Pulmonary artery endothelial cell (primary cell): ENCODE measurements around the gene CHFR. TPM values are rescaled to one million over a fixed set of nuclear protein-coding genes. Genes with fewer than 3 reads are reported as not detected.
"Not testable (repeated sequence)": the region's sequence is repeated elsewhere in the genome, so short reads cannot be mapped to it uniquely, and the experiment has no call there.

Experiments used
- DNase-seq: peaks from one replicate; pipeline ENCODE4 v3.0.0-alpha.2; 2011; ENCODE audit warnings: low read depth, low spot score
- total RNA-seq: library from RNA; depleted of rRNA; stranded (reverse); fragments of >200 nt; gene quantifications from 2 replicates; pipeline ENCODE4 v1.2.3, GENCODE V29; 2014

Gene CHFR
- total RNA-seq, 1 donor from 2014 or later: 50.2 TPM

DNA sequence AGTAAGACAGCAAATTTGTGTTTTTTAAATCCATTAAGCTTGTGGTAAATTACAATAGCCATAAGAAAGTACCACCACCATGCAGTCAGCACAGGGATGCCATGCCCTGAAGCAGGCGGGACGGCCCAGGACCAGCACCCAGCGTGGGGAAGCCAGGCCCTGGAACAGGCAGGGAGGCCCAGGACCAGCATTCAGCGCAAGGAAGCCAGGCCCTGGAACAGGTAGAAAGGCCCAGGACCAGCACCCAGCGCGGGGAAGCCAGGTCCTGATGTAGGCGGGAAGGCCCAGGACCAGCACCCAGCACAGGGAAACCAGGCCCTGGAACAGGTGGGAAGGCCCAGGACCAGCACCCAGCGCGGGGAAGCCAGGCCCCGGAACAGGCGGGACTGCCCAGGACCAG is 13.2 kb downstream of the CHFR start:
- DNase-seq: no peak

DNA sequence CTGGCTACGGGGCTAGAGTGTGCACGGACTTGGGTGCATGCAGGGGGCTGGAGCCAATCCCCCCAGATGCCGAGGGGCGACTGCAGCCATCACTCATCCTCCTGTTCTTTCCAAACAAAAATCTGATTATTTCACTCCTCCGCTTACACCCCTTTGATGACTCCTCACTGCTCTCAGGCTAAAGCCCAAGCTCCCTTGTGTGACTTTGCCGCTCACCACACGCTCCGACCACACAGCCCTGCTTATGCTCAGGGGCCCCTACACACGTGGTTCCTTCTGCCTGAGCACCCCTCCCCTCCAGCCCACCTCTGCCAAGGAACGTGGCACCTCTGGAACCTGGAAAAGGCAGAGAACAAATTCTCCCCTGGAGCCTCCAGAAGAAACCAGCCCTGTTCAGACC is 13.7 kb downstream of the CHFR start:
- DNase-seq: no peak

DNA sequence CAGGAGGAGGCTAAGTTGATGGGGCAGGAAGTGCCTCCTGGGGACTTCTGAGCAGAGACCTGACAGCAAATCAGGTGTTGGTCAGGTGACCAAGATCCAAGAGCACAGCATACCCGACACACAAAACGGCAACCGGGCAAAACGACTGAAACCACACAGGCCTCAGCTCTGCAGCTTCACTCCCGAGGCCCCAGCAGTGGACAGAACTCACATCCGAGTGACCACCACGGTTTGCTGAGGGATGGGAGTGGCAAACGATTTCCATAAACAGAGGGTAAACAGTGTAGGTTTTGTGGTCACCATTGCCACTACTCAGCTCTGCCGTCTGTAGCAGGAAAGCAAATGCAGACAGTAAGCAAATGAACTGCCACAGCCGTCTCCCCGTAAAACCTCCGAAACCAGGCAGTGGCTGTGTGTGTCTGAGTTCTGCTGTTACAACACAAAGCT is 14.4 kb downstream of the CHFR start:
- no peak for DNase-seq

DNA sequence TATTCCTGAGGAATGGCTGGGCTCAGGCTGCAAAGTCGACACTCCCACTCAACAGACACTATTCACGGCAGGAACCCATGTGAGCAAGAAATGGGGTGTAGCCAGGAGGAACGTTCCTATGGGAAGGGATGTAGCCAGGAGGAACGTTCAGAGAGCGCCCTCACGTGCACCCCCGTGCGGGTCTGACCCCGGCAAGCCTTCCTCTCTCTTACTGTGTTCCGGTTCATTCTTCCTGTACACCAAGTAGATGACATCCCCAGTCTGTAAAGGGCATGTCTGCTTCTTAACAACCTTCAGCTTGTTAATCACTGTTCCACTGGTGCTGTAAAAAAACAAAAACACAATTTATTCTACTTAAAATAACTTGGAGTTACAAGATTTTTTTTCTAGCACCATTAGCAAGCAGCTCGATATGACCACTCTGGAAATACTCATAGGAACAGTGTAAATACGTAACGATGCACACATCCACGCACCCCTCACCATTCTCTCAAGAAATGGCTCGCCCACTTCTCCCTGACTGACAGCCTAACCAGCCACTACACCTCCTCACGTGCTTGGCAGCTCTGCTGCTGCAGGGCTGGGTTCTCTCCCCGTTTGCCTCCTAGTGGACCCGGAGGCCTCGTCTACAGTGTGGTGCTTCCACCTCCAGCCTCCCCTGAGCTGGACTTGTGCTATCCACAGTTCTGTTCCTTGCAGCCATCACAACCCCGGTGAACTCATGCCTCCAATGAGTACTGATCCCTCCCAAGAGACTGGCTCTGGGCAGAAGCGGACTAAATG is 15.1 kb downstream of the CHFR start:
- DNase-seq: no peak

DNA sequence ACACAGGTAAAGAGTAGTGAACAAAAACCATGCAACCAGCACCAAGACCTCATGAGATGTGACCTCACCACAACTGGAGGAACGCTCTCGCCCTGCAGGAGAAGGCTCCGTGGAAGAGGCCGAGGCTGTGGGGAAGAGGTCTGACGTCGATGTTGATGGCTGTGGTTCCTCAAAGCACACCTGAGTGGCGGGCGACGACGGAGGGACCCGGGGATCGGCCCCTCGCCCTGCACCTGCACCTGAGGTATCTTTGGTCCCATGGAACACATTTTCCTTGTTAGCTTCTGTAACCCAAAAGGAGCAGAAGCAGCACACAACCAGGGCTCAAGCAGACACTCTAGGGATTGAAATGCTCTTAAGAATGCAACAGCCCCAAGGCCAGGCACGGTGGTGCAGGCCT is 17.9 kb downstream of the CHFR start:
- no peak for DNase-seq

DNA sequence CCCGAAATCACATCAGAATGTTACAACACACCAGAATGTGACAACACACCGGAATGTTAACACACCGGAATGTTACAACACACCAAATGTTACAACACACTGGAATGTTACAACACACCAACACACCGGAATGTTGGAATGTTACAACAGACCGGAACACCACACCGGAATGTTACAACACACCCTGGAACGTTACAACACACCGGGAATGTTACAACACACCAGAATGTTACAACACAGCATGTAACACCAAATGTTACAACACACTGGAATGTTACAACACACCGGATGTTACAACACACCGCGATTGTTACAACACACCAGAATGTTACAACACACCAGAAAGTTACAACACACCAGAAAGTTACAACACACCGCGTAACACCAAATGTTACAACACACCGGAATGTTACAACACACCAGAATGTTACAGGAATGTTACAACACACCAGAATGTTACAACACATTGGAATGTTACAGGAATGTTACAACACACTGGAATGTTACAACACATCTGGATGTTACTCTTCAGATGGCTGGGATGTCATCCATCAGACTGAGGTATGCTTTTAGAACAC is 21.1 kb downstream of the CHFR start:
- no peak for DNase-seq

DNA sequence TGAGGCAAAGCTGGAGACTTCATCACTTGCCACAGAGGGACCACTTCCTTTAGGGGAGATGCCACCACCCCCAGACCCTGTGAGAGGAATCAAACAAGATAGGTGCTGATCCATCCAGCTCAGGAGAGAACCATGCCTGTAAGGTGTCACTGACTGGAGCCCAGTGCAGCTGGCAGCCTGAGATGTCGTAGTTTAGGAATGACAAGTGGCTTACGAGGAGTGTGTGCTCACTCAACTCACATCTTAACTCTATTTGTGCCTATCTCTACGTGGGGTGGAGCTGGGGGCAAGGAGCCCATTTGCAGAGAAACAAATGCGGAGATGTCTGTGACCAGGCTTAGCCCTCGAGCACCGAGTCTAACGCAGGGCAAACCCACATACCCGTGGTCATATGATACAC is 25.8 kb downstream of the CHFR start:
- no peak for DNase-seq

DNA sequence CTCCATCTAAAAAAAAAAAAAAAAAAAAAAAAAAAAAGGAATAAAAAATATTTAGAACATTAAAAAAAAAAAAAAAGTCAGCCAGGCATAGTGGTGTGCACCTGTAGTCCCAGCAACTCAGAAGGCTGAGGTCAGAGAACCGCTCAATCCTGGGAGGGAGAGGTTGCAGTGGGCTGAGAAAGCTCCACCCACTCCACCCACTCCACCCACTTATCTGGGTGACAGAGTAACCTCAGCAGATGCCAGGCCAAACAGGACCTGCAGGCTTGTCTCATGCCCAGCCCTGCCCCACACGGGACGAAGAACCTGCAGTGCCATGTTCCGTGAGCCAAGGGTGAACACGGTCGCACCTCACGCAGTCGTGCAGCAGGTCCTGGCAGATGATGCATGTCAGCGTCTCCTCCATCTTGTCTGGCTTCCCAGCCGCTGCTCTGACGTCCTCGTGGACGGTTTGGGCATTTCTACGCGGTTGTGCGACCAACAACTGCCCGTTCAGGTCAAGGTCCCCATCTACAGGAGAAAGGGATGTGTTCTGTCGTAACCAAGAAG is 28.6 kb downstream of the CHFR start:
- no peak for DNase-seq

DNA sequence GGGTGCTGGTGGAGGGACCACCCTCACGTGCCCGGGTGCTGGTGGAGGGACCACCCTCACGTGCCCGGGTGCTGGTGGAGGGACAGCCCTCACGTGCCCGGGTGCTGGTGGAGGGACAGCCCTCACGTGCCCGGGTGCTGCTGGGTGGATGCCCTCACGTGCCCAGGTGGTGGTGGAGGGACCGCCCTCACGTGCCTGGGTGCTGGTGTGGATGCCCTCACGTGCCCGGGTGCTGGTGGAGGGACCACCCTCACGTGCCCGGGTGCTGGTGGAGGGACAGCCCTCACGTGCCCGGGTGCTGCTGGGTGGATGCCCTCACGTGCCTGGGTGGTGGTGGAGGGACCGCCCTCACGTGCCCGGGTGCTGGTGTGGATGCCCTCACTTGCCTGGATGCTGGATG is 30.4 kb downstream of the CHFR start:
- not testable (repeated sequence) for DNase-seq

DNA sequence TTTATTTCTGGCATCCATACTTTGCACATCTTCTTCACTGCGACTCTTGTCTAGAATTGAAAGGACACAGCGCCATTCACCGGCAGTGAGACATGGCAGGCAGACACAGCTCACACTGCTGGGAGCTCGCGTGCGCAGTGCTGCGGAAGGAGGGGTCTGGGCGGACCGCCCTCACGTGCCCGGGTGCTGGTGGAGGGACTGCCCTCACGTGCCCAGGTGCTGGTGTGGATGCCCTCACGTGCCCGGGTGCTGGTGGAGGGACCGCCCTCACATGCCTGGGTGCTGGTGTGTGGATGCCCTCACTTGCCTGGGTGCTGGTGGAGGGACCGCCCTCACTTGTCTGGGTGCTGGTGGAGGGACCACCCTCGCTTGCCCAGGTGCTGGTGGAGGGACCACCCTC is 30.8 kb downstream of the CHFR start:
- no peak for DNase-seq

DNA sequence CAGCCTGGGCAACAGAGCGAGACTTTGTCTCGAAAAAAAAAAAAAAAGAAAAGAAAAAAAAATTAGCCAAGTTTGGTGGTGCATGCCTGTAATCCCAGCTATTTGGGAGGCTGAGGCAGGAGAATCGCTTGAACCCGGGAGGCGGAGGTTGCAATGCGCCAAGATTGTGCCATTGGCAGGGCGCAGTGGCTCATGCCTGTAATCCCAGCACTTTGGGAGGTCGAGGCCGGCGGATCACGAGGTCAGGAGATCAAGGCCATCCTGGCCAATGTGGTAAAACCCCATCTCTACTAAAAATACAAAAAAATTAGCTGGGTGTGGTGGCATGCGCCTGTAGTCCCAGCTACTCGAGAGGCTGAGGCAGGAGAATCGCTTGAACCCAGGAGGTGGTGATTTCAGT is 32.2 kb downstream of the CHFR start:
- not testable (repeated sequence) for DNase-seq

DNA sequence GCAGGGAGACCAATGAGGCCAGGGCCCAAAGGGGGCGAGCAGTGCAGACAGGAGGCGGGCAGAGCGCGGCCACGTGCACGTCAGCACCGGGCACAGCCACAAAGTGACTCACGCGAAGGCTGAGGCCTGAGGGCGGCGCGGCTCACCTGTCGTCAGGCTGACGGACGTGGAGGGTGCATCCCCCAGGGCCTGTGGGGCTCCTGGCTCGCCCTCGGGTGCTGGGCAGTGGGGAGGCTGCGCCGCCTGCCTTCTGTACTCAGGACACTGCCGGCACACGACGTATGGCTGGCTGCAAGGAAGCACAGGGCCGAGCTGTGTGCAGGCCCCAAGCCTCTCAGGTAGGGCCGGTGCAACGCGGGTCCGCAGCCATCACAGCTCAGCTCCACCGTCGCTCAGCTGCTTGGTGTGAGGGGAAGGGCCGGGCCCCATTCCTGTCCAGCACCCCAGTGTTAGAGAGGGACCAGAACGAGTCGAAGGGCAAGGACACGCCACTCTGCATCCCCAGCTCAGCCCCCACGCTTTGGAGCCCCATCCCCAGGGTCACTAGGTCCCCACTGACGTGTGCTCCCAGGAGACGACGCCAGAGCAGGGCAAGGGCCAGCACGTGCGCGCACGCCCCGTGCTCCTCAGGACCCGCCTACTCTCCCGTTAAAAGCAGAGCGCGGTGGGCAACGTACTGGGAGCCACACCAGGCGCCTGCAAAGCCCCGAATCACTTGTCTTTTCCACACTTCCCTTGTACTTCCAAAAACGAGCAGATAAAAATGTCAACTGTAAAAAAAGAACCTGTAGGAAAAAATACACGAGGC is 33.9 kb downstream of the CHFR start:
- DNase-seq: no peak

DNA sequence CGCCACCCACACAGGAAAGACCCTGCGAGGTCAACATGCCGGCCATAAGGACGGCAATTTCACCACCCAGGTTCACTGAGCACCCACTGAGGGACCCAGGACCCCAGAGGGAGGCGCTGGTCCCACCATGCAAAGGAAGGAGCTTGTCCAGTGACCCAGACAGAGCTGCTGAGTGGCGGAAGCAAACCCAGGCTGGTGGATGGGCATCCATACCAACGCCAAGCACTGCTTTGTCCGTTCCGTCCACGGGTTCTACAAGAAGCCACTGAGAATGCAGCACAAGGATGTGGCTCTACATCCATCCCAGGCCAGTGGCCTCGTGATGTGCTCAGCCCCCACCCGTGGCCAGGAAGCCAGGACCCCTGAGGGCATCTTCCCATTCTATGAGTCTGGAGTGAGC is 34.9 kb downstream of the CHFR start:
- no peak for DNase-seq

DNA sequence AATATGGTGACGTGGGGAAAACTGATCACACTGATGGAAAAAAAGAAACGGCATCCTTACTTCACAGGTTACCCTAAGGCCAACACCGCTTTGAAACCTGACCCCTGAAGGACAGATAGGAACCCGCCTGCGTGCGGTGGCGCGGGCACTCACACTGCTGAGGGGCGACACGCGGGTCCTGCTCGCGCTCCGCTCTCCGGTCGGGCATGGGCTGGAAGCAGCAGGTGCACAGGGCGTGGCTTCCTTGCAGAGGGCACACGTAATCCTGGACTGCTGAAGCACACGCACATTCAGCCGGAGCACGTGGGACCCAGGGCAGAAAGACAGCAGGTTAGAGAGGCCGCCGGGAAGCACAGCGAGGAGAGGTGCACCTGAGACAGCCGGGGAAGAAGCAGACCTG is 35.9 kb downstream of the CHFR start:
- DNase-seq: no peak

DNA sequence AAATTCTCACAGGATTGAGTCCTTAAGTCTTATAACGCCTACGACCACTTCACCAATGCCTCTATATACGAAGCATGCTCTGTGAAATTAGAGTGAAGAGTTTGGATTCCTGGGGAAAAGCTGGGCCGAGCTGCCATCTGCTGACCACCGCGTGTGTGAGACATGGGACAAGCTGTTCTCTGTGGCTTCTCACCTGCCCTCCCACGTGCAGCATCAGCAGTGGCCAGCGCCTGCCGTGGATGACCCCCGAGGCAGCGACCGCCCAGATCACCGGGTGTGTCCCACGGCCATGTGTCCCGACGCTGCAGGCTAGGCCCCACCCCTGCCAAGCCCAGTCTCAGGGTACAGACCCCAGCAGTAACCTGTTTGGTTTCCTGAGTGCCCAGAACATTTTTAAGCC is 37.1 kb downstream of the CHFR start:
- no peak for DNase-seq

DNA sequence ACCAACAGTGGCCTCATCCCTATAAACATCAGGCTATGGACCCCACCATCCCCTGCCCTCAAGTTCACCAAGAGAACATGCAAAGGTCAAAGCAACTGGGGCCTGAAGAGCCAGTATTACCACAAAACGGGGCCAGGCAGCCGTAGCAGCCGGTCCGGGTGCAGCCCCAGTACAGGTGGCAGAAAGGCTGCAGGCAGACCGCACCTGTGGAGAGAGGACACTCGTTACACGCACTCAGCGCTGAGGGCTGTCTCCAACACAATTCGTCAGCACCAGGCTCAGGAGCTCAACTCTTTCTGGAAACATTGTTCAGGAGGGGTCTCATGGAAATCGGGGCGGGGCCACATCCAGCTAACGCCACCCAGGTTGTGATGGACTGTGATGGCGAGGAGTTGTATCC is 38.9 kb downstream of the CHFR start:
- DNase-seq: no peak

DNA sequence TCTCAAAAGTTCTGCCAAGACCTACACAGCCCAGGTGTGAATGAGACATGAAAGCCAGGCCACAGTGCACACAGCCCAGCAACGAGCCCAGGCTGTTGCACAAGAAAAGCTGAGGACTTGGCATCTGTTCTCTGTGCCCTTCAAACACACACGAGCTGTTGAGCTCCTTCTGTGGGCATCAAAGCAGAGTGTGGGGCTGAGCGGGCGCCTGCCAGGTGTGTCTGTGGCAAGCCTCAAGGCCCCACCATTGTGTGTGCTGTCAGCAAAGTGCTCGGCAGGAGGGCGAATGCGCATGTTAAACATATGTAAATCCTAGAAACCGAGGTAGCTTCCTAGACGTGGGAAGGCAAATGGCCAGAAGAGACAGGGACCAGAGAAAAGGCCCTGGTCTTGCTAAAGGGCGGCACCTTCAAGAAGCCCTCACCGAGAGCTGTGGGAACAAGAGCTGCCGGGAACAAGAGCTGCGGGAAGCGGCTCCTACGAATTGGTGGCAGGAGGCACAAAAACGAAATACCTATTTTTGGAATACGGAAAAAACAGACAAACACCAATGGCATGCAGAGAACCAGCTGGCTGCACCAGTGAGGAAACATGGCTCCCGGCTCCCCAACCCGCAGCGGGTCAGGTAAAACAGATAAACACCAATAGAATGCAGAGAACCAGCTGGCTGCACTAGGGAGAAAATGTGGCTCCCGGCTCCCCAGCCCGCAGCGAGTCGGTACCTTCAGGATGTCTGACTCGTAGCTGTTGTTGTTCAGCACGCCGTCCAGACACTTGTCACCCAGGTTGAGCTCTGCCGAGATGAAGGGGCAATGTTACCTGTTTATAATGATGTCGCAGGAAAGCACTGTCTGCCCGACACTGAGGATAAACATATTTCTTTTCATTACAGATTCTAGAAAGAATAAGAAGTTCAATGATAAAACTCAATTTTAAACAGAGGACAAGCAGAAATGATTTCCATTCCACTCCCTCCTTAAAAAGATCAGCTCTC is 39.7 kb downstream of the CHFR start:
- DNase-seq: no peak

DNA sequence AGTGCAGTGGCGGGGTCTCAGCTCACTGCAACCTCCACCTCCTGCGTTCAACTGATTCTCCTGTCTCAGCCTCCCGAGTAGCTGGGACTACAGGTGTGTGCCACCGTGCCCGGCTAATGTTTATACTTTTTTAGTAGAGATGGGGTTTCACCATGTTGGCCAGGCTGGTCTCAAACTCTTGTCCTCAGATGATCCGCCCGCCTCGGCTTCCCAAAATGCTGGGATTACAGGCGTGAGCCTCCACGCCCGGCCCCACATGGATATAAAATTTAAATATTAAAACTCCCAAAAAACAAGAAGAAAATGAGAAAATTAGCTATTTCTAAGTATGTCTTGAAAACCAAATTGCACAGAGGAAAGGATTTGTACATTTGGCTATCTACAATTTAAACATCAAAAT is 42.7 kb downstream of the CHFR start:
- DNase-seq: not testable (repeated sequence)

DNA sequence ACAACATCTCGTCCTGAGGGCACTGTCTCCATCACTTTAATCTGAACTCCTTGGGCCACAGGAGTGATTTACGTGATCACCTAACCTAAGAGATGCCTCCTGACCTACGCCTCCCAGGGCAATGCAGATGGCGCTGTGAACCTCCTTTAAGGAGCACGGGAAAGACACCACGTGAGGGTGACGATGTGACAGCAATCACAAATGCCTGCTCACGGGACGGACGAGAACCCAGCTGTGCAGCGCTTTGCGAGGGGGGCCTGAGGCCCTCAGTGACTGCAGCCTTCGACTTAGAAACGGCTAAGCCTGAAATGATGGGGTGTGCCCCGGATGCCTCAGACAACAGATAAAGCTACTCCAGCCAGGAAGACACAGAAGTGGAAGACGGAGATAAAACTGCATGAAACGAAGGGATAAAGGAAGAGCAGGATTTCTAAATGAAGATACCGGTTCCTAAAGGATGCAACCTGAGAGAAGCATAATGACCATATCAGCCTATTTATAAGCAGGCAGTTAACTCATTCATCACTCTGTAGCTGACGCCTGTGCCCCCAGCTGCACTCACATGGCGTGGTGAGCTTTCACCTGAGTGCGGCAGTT is 44.9 kb downstream of the CHFR start:
- DNase-seq: no peak

DNA sequence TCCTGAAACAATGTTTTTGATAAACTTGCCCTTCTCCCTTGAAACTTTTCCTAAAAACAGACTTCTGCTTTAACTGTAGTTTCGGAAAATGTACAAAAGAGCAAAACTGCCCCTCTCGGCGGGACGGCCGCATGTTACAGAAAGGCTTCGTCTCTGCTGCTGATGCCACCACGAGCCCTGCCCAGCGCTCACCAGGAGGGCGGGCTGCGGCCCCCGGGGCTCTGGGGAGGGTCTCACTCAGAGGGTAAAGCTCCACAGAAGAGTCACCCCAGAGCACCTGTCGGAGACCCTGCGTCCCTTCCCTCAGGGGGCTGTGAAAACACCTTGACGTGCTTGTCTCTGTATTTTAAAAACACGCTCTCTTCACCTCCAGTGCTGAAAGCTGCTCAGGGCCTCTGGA is 46.3 kb downstream of the CHFR start:
- DNase-seq: no peak

DNA sequence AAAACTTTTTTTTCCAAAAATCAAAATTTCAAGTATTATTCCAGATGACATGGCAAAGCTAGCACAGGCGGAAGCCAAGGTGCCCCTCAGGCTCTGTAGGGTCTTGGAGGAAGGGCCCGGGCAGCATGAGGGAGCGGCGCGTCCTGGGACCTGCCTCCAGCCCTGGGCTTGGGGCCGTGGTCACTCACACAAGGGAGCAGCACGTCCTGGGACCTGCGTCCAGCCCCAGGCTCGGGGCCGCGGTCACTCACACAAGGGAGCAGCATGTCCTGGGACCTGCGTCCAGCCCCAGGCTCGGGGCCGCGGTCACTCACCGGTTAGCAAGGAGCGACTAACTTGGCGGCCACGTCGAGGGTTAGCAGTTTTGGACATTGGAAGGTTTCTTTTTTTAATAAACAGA is 46.9 kb downstream of the CHFR start:
- no peak for DNase-seq
